ENCODE measurements around the gene LRRFIP1.
A peak's percentile ranks its signal among the peaks of the same experiment; 100 is the strongest.
"Not testable (repeated sequence)": the region's sequence is repeated elsewhere in the genome, so short reads cannot be mapped to it uniquely, and the experiment has no call there.

Gene LRRFIP1

GRCh38 chr2:237682856-237683670 is 55.7 kb downstream of the LRRFIP1 start:
- no peak for DNase-seq (ENCODE audit: extremely low read depth in 1 of 2, low read depth in 1 of 2)

DNA sequence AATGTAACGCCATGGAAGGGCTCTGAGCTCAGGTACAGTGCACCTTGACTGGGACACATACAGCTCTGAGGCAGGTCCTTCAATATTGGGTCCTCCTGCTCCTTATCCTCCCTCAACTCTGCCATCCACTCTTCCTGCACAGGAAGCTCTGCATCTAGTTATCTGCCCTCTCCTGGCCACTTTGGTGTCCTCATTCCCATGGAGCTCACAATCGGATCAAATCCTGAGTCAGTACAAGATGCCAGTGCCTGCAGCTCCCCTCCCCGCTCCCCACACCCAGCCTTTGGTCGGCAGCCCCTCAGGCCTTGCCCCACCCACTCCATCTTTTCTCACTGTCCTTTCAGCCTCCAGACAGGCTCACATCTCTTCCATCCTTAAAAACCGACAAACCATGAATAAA is 58.0 kb downstream of the LRRFIP1 start:
- no peak for DNase-seq (ENCODE audit: extremely low read depth in 1 of 2, low read depth in 1 of 2)

GRCh38 chr2:237686659-237687136 is 59.3 kb downstream of the LRRFIP1 start:
- no peak for DNase-seq (ENCODE audit: extremely low read depth in 1 of 2, low read depth in 1 of 2)

- DNase-seq (ENCODE audit: extremely low read depth in 1 of 2, low read depth in 1 of 2): no peak
Measured at GRCh38 chr2:237688081-237688480, 60.7 kb downstream of the LRRFIP1 start.

- DNase-seq (ENCODE audit: extremely low read depth in 1 of 2, low read depth in 1 of 2): not testable (repeated sequence)
Measured at GRCh38 chr2:237688541-237688940, 61.2 kb downstream of the LRRFIP1 start.

DNA sequence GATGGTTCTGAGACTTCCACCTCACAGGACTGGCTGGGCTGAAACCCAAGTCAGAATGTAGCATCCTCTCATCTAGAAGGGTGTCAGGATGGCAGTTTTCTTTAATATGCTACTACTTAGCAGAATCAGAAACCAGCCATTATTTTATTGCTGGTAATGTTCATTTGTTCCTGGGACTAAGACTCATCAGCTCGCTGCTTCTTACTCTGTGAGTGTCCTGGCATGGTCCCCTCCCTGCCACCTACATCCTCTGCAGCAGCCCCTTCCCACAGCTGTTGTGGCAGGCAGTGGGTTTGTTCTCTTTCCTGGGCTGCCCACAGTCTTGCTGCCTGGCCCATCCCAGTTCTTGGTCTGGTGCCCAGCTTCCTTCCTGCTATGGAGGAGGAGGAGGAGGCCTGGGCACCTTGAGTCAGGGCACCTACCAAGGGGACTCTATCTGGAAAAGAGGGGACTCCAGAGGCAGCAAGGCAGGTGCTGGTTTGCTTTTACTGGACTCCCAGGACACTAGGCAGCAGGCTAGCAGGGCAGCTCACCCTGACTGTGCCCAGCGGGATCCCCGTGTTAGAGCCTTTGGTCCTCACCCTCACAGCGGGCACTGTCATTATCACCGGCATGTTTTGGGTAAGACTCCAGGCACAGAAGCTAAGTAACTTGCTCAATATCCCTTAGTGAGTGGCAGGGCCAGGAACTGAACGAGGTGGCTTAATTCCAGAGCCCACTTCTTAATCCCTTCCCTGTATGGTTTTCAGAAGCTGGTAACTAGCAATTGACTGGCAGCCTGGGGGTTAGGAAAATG is 62.1 kb downstream of the LRRFIP1 start:
- DNase-seq (ENCODE audit: extremely low read depth in 1 of 2, low read depth in 1 of 2): no peak

DNA sequence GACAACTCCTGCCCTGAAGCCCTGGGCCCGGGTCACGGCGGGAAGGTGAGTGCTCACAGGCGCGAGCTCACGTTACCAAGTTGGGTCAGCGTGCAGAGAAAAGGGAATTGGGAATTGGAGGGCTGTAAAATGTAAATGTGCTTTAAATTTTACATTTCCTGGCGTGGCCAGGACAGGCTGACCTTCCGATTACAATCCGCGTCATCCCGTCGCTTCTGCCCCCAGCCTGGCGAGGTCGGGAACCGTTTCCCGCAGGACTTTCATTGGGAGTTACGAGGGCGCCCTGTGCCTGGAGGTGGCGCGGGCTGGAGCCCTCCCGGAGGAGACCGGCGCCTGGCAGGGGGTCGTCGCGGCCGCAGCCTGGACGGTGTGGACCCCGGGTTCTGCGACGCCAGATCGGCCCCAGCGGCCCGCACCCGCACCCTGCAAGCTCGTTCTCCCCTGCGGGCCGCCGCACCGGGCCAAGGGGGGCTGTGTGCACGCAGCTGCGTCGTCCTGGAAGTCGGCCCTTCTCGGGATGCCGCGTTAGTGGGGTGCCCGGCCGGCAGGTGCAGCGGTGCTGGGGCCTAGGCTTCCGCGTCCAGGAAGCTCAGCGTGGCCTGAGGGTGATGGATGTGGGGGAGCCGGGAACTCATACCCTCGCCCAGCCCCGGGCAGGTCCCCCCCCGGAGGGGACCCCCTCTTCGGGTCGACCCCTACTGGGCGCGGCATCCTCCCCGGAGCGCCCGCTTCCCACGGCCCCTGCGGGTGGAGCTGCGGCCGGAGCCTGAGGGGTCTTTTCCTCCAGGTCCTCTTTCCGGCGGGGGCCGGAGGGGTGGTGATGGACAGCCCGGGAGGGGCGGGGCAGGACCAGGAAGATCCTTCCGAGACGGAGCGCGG is 63.9 kb downstream of the LRRFIP1 start:
- no peak for DNase-seq (ENCODE audit: extremely low read depth in 1 of 2, low read depth in 1 of 2)

DNA sequence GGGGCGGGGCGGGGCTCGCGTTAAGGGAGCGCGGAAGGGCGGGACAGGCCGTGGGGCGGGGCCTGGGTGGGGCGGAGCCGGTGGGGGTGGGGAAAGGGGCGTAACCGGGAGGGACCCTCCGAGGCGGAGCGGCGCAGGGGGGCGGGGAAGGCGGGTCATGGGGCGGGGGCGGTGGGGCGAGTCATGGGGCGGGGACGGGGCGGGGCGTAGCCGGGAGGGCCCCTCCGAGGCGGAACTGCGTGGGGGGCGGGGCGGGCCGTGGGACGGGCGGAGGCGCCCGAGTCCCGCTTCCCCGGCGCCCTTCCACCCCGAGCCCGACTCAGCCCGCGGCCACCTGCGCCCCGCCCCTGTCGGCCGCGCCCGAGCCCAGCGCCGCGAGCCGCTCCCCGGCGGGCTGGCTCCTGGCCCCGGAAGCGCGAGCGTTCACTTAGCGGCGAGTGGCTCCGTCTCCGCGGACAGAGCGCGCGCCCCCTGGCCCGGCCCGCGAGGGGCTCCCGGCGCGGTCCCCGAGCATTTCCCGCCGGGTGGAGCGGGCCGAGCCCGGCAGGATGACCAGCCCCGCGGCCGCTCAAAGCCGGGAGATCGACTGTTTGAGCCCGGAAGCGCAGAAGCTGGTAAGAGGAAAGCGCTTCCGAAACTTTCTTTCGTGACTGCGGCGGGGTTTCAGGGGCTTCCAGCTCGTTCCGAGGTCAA is 64.7 kb downstream of the LRRFIP1 start:
- DNase-seq (ENCODE audit: extremely low read depth in 1 of 2, low read depth in 1 of 2): peak; percentile 80 to 98

DNA sequence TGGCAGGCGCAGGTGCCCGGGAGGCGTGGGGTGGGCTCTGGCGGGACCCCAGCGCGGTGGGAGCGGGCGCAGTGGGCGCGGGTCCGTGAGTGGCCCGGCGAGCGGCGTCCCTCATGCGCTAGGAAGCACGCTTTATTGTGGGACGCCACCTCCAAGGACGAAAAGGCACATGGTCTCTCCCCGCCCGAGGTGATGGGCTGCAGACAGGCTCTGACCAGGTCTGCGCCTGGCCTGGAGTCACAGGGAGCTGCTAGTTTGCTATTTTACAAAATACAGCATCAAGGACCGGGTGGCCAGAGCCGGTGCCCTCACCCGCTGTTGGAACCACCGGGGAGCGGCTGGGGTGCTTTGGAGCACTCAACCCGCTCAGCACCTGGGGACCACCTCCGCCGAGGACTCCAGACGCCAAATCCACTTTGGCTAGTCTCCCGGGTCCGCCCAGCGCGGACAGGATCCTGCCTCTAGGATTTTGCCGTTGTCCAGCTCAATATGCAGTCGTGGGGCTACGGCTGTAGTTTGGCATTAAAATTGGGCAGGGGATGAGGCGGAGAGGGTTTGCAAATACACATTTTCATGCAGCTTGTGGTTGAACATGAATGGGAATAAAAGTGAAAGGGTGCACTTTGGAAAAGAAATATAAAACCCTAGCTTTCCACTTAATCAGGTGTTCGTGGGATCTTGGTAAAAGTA is 65.4 kb downstream of the LRRFIP1 start:
- no peak for DNase-seq (ENCODE audit: extremely low read depth in 1 of 2, low read depth in 1 of 2)

- no peak for DNase-seq (ENCODE audit: extremely low read depth in 1 of 2, low read depth in 1 of 2)
Measured at GRCh38 chr2:237693291-237693994, 66.1 kb downstream of the LRRFIP1 start.

GRCh38 chr2:237694415-237695194 is 67.2 kb downstream of the LRRFIP1 start:
- no peak for DNase-seq (ENCODE audit: extremely low read depth in 1 of 2, low read depth in 1 of 2)

- no peak for DNase-seq (ENCODE audit: extremely low read depth in 1 of 2, low read depth in 1 of 2)
Measured at GRCh38 chr2:237695201-237695780, 67.9 kb downstream of the LRRFIP1 start.

GRCh38 chr2:237696461-237696860 is 69.1 kb downstream of the LRRFIP1 start:
- no peak for DNase-seq (ENCODE audit: extremely low read depth in 1 of 2, low read depth in 1 of 2)

DNA sequence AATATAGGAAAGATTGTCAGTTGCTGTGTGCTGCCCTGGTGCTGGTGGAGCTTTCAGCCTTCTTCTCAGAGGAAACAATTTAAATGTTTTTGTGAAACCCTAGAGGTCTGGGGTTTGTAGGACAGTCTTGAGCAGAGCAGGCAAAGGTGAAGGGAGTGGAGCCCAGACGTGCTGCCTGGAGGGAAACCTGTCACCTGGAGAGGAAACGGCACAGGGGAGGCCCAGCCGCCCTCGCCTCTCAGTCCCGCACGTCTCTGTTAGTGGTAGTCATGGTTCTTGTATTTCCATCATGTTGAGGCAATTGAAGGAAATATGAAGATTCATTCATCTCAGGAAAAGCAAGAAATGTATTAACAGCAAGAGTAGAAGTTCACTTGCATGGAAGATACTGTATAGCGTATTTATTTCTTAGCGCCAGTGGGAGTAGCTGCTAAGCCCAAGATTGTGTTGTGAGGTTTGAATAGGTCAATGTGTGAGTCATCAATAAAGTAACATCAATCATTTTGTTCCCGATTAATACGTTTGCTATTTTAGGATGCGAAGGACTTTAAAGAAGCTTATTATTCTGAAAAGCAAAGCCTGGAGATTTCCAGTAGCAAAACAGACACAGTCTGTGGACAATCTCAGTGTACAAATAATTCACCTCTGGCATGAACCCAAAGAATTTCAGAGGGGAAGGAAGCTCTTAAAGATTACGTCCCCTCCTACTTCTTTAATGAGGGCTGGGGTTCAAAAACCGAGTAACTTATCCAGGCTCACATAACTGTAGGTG is 70.4 kb downstream of the LRRFIP1 start:
- DNase-seq (ENCODE audit: extremely low read depth in 1 of 2, low read depth in 1 of 2): no peak

- DNase-seq (ENCODE audit: extremely low read depth in 1 of 2, low read depth in 1 of 2): no peak
Measured at GRCh38 chr2:237698358-237698694, 70.9 kb downstream of the LRRFIP1 start.

GRCh38 chr2:237699870-237700511 is 72.6 kb downstream of the LRRFIP1 start:
- no peak for DNase-seq (ENCODE audit: extremely low read depth in 1 of 2, low read depth in 1 of 2)

GRCh38 chr2:237700512-237701032 is 73.2 kb downstream of the LRRFIP1 start:
- peak; percentile 46 to 61 for DNase-seq (ENCODE audit: extremely low read depth in 1 of 2, low read depth in 1 of 2)
